ENCODE measurements around the gene PDE1A.

Gene PDE1A

GRCh38 chr2:182117196-182117595 is 309.6 kb downstream of the PDE1A start:
- Histone ChIP-seq H3K4me1 (ENCODE audit: control insufficient read depth, insufficient read depth, low read length) (no peaks in the 10 kb centered on the region), H3K9me3 (ENCODE audit: control insufficient read depth, insufficient read depth, low read depth, low read length) (no peaks in the 10 kb centered on the region), H3K4me3 (ENCODE audit: low read depth, low read length) (no peak overlapping the region), H3K36me3 (ENCODE audit: control insufficient read depth in 2 of 2, insufficient read depth in 1 of 2, low read length in 2 of 2) (no peaks in the 10 kb centered on the region), H3K27ac (ENCODE audit: extremely low read depth, low read depth, low read length) (no peak overlapping the region)
- TF ChIP-seq ZNF791 (tag by site-specific recombination; IDR thresholded peaks at IDR 0.05): no peak
- TF ChIP-seq ZBTB49 (tag by site-specific recombination; IDR thresholded peaks at IDR 0.05; ENCODE audit: low read depth): no peak
- TF ChIP-seq ATF2 (tag by site-specific recombination; IDR thresholded peaks at IDR 0.05; ENCODE audit: low read depth): no peak
- TF ChIP-seq ZNF830 (tag by site-specific recombination; IDR thresholded peaks at IDR 0.05; ENCODE audit: low read depth): no peak
- TF ChIP-seq ZNF391 (tag by site-specific recombination; IDR thresholded peaks at IDR 0.05; ENCODE audit: borderline replicate concordance, low read depth): no peak
- TF ChIP-seq ZNF664 (tag by site-specific recombination; IDR thresholded peaks at IDR 0.05): no peak
- no peak for TF ChIP-seq TCF7L2 (IDR thresholded peaks at IDR 0.05; ENCODE audit: borderline replicate concordance, low read depth, low read length)
- no peak for TF ChIP-seq CTCF (tag by site-specific recombination; IDR thresholded peaks at IDR 0.05)
- no peak for TF ChIP-seq ZNF140 (tag by site-specific recombination; IDR thresholded peaks at IDR 0.05)
- TF ChIP-seq TRIM28 (IDR thresholded peaks at IDR 0.05; ENCODE audit: borderline replicate concordance, low read length): no peak
- TF ChIP-seq EGR2 (tag by site-specific recombination; IDR thresholded peaks at IDR 0.05; ENCODE audit: low read depth): no peak
- no peak for TF ChIP-seq ZNF214 (tag by site-specific recombination; IDR thresholded peaks at IDR 0.05; ENCODE audit: borderline replicate concordance)
- no peak for TF ChIP-seq ZNF266 (tag by site-specific recombination; IDR thresholded peaks at IDR 0.05; ENCODE audit: low read depth)
- CTCF ChIA-PET: interaction anchor here (0.6 to 0.7 kb wide), 2 partner anchors 10 to 108 kb away, joined by 3 read pairs; no protein-coding TSS in a partner anchor
- POLR2A ChIA-PET: no interaction called here

GRCh38 chr2:182116774-182117173 is 310.1 kb downstream of the PDE1A start:
- Histone ChIP-seq H3K36me3 (ENCODE audit: control insufficient read depth in 2 of 2, insufficient read depth in 1 of 2, low read length in 2 of 2) (no peaks in the 10 kb centered on the region), H3K9me3 (ENCODE audit: control insufficient read depth, insufficient read depth, low read depth, low read length) (no peaks in the 10 kb centered on the region), H3K4me1 (ENCODE audit: control insufficient read depth, insufficient read depth, low read length) (no peaks in the 10 kb centered on the region), H3K27ac (ENCODE audit: extremely low read depth, low read depth, low read length) (no peak overlapping the region), H3K4me3 (ENCODE audit: low read depth, low read length) (no peak overlapping the region)
- TF ChIP-seq ZNF133 (tag by site-specific recombination; IDR thresholded peaks at IDR 0.05) (no peak), KLF16 (tag by site-specific recombination; IDR thresholded peaks at IDR 0.05) (no peak)
- ChIA-PET CTCF (interaction anchor here (0.6 kb wide), 1 partner anchor 109 kb away, joined by 3 read pairs; no protein-coding TSS in a partner anchor), POLR2A (no interaction called here)

GRCh38 chr2:182115258-182115657 is 311.6 kb downstream of the PDE1A start:
- Histone ChIP-seq H3K4me3 (ENCODE audit: low read depth, low read length) (no peak overlapping the region), H3K27ac (ENCODE audit: extremely low read depth, low read depth, low read length) (no peak overlapping the region), H3K36me3 (ENCODE audit: control insufficient read depth in 2 of 2, insufficient read depth in 1 of 2, low read length in 2 of 2) (no peaks in the 10 kb centered on the region), H3K9me3 (ENCODE audit: control insufficient read depth, insufficient read depth, low read depth, low read length) (no peaks in the 10 kb centered on the region), H3K4me1 (ENCODE audit: control insufficient read depth, insufficient read depth, low read length) (no peaks in the 10 kb centered on the region)
- TF ChIP-seq ZNF561 (tag by site-specific recombination; IDR thresholded peaks at IDR 0.05; ENCODE audit: borderline replicate concordance): no peak
- no peak for TF ChIP-seq KLF1 (tag by site-specific recombination; IDR thresholded peaks at IDR 0.05)
- TF ChIP-seq ZBTB48 (tag by site-specific recombination; IDR thresholded peaks at IDR 0.05): no peak
- no peak for TF ChIP-seq OSR2 (tag by site-specific recombination; IDR thresholded peaks at IDR 0.05)
- no peak for TF ChIP-seq SP3 (tag by site-specific recombination; IDR thresholded peaks at IDR 0.05)
- no peak for TF ChIP-seq KLF10 (tag by site-specific recombination; IDR thresholded peaks at IDR 0.05)
- no peak for TF ChIP-seq ZNF175 (tag by site-specific recombination; IDR thresholded peaks at IDR 0.05)
- no peak for TF ChIP-seq ZNF169 (tag by site-specific recombination; IDR thresholded peaks at IDR 0.05)
- no peak for TF ChIP-seq ZNF677 (tag by site-specific recombination; IDR thresholded peaks at IDR 0.05)
- no peak for TF ChIP-seq ZNF704 (tag by site-specific recombination; IDR thresholded peaks at IDR 0.05)
- no peak for TF ChIP-seq MYNN (tag by site-specific recombination; IDR thresholded peaks at IDR 0.05; ENCODE audit: borderline replicate concordance)
- no peak for TF ChIP-seq ZNF654 (tag by site-specific recombination; IDR thresholded peaks at IDR 0.05; ENCODE audit: low read depth)
- ChIA-PET CTCF (interaction anchor here (0.6 kb wide), 1 partner anchor 11 kb away, joined by 3 read pairs; no protein-coding TSS in a partner anchor), POLR2A (no interaction called here)
